ENCODE results near the gene FAM222B.
"Not testable (repeated sequence)": the region's sequence is repeated elsewhere in the genome, so short reads cannot be mapped to it uniquely, and the experiment has no call there.

The FAM222B gene

DNA sequence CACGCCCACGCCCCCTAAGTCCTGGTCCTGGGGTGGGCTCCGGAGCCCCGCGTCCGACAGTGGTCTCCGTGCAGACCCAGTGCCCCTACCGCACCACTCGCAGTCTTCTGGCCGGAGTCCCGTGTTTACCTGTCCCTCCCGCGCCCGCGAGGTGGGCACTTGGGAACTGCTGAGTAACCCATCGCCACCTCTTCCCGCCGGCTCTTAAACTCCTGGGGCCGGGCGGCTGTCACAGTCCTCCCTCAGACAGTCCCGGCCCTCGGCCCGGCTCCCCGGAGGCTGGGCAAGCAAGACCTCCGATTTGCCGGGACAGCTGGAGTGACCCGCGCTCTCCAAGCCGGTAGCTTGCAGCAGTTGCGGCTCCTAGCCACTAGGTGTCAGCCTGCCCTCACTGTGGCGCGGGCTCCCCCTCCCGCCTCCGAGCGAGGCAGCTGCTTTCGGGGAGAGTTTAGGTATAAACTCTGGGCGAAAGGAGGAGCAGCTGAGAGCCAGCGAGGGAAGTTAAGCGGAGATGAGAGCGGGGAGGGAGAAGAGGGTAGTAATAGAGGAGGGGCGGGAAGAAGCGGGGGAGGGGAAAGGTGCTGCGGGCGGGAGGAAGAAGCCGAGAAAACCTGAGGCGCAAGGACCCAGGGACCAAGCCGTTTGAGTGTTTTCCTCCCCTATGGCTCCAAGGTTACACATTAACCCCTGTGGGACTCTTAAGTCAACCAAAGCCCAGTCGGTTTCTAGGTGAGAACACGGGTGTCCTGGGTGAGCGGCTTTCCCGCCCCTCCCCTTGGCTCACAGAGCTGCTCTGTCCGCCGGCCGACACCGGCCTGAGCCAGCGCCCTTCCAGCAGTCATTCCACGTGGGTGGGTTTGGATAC lies 115.7 kb downstream of the FAM222B start:
- DNase-seq (ENCODE audit: low spot score): peak; percentile 92

GRCh38 chr17:28726226-28726626 lies 116.4 kb downstream of the FAM222B start, which contains the start of gene TLCD1:
TSS of gene TLCD1 (minus strand) at chr17:28726233. CDS start at chr17:28726097, 136 bp downstream.
- DNase-seq (ENCODE audit: low spot score): peak; percentile 71

GRCh38 chr17:28725660-28726225 lies 116.8 kb downstream of the FAM222B start:
- DNase-seq (ENCODE audit: low spot score): peak; percentile 49

DNA sequence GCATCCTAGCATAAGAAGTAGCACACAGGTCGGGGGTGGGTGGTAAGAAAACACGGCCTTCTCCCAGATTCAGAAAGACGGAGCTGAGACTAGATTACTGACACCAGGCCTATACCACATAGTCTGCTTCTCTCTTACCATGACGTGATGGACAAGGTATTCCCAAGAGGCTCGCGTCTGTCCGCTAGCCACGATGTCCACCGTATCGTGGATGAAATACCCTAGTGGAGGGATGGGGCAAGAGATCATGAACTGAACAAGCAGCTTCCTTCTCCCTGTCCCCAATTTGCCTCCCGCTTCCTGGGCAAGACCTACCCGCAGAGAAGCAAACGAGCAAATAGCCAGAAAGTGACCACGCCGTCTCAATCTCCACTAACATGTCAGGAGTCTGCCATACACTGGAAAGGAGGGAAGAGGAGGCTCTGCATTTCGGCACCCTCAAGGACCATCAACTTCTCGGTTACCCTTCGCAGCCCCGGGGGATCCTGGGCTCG lies 117.4 kb downstream of the FAM222B start:
- no peak for DNase-seq (ENCODE audit: low spot score)

- no peak for DNase-seq (ENCODE audit: low spot score)
These were observed 118.0 kb downstream of the FAM222B start for GRCh38 chr17:28724500-28725165.

GRCh38 chr17:28723836-28724499 lies 118.6 kb downstream of the FAM222B start:
- not testable (repeated sequence) for DNase-seq (ENCODE audit: low spot score)

DNA sequence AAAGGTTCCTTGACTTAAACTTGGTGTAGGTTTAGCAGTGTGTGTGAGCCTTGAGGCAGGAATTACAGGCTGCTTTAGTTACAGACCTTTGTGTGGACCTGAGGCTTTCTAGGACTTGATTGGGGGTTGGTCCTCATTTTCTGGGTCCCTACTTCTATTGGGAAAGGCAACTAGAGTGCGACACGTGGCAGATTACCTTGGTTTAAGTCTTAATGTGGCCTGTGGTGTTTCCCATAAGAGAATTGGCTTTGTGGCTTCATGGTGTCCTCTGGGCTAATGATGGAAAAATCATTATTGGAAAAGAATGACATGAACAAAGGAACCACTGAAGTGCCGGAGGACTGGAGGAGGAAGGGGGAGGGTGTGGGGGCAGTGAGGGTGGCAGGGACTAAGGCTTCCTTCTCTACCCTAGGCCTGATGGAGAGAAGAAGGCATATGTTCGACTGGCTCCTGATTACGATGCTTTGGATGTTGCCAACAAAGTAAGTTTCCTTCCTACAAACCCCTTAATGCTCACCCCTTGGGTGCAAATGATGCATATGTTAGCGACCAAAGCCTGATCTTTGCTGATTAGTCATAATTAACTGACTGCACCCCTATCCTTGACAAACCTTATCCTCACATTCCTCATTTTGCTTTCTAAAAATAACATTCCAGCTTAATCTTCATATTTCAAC lies 119.3 kb downstream of the FAM222B start:
- no peak for DNase-seq (ENCODE audit: low spot score)

DNA sequence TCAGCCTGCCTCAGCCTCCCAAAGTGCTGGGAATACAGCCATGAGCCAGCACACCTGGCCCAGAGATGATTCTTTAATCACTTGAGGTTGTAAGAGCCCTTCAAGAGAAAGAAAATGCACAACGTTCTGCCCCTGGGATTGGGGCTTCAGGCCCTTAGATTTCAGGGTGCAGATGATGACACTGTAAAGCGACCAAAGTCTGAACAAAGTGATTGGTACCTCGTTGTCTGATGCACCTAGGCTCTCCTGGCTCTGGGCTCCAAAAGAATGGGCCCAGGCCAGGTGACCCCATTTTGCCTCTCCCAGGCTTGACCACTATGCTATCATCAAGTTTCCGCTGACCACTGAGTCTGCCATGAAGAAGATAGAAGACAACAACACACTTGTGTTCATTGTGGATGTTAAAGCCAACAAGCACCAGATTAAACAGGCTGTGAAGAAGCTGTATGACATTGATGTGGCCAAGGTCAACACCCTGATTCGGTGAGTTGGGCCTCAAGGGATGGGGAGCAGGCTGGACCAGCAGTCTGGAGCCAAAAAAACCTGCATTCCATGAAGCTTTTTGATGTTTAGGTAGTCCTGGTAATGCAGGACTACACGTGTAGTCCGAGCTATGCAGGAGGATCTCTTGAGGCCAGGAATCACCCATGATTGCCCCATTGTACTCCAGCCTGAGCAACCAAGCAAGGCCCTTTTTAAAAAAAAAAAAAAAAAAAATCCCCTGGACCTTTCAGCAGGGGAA lies 120.0 kb downstream of the FAM222B start:
- DNase-seq (ENCODE audit: low spot score): no peak

DNA sequence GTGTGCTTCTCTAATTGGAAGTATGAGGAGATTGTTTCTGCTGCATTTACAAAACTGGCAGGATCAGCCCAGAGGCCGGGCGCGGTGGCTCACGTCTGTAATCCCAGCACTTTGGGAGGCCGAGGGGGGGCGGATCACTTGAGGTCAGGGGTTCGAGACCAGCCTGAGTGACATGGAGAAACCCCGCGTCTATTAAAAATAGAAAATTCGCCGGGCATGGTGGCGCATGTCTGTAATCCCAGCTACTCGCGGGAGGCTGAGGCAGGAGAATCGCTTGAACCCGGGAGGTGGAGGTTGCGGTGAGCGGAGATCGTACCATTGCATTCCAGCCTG lies 121.6 kb downstream of the FAM222B start:
- not testable (repeated sequence) for DNase-seq (ENCODE audit: low spot score)

- DNase-seq (ENCODE audit: low spot score): no peak
These were observed 122.2 kb downstream of the FAM222B start for GRCh38 chr17:28720247-28720996.

DNA sequence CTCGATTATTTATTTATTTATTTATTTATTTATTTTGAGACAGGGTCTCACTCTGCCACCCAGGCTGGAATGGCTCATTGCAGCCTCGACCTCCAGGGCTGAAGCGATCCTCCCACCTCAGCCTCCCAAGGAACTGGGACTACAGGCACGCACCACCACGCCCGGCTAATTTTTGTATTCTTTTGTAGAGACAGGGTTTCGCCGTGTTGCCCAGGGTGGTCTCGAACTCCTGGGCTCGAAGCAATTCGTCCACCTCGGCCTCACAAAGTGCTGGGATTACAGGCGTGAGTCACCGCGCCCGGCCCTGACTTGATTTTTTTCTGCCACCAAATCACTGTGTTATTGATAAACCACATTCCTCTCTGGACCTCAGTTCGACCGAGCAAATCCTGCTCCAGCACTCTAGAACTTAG lies 123.6 kb downstream of the FAM222B start:
- DNase-seq (ENCODE audit: low spot score): no peak

DNA sequence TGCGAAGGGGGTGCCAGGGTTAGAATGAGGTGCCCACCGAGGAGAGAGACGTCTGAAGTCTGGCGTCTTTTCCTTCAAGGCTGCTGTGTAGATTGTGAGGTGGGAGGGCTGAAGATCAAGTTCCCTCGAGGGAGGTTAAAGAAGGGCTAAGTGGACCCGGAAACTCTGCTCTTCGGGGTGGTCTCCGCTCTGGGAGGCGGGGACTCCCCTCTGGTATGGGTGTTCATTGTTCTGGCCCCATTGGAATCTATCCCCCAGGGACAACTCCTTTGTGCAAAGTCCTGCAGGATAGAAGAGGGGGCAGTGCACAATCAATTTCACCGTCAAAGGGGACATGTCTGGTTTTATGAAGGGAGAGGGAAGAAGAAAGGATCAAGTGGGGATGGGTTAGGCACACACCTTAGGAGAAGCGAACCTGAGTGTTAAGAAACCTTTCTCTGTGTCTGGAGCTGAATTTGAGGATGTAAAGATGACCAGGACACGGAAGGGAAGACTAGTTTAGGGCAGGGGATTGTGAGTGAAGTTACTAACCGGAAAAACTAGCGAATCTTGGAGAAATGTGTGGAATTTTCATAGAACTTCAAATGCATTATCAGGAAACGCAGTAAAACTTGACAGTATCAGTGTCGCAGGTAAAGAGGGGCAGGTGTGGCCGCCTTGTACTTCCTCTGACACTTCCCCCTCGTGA lies 124.1 kb downstream of the FAM222B start:
- no peak for DNase-seq (ENCODE audit: low spot score)

GRCh38 chr17:28717578-28718332 lies 124.8 kb downstream of the FAM222B start, which contains the start of gene RAB34:
TSS of gene RAB34 (minus strand) at chr17:28717868. CDS start at chr17:28717266, 602 bp downstream.
- no peak for DNase-seq (ENCODE audit: low spot score)

GRCh38 chr17:28716740-28717577 lies 125.6 kb downstream of the FAM222B start:
- DNase-seq (ENCODE audit: low spot score): no peak

GRCh38 chr17:28715217-28715616 lies 127.4 kb downstream of the FAM222B start:
- no peak for DNase-seq (ENCODE audit: low spot score)

DNA sequence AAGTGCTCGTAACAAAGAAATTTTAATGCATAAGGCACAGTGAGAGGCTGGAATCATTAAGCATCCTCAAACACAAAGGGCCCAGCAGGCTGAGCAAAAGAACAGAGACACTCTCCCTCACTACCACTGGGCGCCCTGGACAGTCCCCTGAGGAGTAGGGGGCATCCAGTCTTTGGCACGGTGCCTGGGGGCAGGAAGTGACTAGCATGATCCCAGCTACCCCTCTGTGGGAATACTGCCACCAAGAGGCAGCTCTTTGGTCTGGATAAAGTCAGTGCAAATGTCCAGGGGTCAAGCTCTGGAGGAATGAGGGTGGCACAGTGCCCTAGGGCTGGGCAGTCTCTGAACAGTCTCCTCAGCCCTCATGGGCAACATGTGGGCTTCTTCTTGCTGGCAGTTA lies 128.3 kb downstream of the FAM222B start:
- DNase-seq (ENCODE audit: low spot score): no peak

DNA sequence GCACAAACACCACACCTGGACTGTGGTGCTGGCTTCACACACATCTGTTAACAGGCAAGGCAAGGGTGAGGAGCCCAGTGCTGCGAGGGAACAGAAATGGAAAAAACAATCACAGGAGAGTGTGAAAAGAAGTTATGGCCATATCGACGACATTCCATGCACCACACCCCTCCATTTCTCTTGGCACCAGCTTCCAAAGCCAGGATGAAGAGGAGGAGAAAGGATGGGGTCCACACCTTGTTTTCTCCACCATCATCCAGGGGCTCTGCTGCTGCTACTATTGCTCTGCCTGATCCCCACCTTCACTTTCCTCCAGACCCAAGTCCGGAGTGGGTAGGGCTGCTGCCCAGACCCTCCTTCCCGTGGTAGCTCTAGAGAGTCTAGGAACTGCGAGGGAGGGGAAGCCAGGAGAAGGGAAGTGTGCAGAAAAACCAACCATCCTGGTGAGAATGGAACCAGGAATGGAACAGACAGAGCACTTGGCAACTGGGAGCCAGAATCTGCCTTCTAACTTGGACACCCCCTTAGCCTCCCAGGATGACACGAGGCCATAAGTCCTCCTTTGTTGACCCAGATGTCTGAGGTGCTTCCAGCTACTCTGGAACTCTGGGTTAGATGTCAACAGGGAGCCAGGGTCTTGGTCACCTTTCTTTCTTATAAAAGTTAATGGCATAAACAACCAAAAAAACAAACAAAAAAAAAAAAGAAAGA lies 129.7 kb downstream of the FAM222B start:
- DNase-seq (ENCODE audit: low spot score): no peak

Data from hematopoietic multipotent progenitor cell treated with erythropoietin and hydrocortisone succinate and interleukin-3 and kit ligand, for 15 days (in vitro differentiated cells).